Stimulated activated CD4-positive, alpha-beta T cell treated with anti-CD3 and anti-CD28 coated beads, Interleukin-1b, Interleukin-23, amount 100 ng/mL, for 24 hours (primary cell): Measurements from ENCODE around the gene TAS2R14.

Experiments used
- DNase-seq, 4 experiments: peaks; one replicate each; pipeline ENCODE4 v3.0.0-alpha.2; 2020; ENCODE audit warnings: low read depth in 4 of 4, low spot score in 1 of 4

TAS2R14 gene, protein sequence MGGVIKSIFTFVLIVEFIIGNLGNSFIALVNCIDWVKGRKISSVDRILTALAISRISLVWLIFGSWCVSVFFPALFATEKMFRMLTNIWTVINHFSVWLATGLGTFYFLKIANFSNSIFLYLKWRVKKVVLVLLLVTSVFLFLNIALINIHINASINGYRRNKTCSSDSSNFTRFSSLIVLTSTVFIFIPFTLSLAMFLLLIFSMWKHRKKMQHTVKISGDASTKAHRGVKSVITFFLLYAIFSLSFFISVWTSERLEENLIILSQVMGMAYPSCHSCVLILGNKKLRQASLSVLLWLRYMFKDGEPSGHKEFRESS

GRCh38 chr12:10939163-10939562, at the start of gene TAS2R14:
TSS of gene TAS2R14 (minus strand) at chr12:10939263. CDS start at chr12:10939207, 56 bp downstream.
- no peak for DNase-seq

- DNase-seq = no peak
Observed at GRCh38 chr12:10986812-10987211, 47.7 kb upstream of the TAS2R14 start, which contains the start of gene TAS2R50. TSS of gene TAS2R50 (minus strand) at chr12:10986912. CDS start at chr12:10986860, 52 bp downstream.

- peak in 2 of 4 experiments; percentile 3 for DNase-seq
Observed at GRCh38 chr12:10982244-10982643, 43.2 kb upstream of the TAS2R14 start.

DNA sequence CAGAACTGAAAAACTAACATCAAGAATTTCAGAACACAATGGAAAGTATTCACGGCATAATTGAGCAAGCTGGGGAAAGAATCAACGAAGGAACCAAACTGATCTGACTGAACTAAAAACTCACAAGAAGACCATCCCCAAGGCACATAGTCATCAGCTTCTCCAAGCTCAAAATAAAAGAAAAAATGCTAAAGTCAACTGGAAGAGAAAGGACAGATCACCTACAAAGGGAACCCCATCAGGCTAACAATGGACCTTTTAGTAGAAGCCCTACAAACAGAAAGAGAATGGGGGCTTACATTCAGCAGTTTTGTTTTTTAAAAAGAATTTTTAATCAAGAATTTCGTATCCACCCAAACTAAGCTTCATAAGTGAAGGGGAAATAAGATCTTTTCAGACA, 35.9 kb upstream of the TAS2R14 start:
- no peak for DNase-seq

DNA sequence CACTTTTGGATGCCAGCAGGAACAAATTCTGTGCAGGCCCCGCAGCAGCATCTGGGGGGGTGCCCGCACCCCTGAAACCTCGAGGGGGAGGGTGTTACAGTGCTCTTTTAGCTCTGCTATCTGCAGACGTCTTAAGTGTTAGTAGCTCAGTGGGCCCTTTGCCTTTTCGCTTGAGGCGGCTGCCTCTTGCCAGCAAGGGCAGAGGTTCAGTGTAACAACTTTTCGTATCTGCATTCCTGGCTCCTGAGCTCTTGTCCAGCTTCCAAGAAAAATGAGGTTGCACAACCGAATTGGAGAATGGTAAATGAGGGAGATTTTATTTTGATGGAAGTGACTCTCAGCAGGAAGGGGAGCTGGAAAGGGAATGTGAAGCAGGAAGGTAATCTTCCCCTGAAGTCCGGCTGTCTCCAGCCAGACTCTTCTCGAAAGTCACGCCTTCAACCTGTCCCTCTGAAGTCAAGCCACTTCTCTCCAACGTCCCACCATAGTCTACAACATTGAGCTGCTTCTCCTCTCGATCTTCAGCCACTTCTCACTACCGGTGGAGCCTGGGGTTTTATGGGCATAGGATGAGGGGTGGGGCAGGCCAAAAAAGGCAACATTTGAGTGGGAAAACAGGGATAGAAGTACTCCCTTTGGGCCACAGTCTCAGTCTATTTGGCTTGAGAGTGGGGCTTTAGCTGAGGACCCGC, 29.8 kb upstream of the TAS2R14 start:
- DNase-seq = no peak

DNA sequence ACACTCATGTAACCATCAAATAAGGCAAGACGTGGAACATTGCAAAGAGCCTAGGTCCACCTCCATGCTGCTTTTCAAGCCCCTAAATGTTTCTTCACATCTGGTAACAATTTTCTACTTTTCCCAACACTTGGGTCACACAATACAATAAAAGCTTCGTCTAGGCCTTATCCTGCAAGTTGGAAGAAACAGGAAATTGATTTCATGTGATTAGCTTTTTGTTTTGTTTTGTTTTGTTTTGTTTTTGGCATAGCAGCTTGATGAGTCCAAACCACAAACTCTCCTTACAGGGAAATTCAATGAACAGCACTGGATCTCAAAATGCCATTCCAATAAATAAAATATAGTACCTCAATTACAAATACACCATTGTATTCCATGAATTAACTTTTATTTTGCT, 28.3 kb upstream of the TAS2R14 start:
- DNase-seq = no peak

GRCh38 chr12:10966314-10966713, 27.3 kb upstream of the TAS2R14 start:
- DNase-seq = no peak

- no peak for DNase-seq
Observed at GRCh38 chr12:10965476-10965875, 26.4 kb upstream of the TAS2R14 start.

GRCh38 chr12:10960211-10960610, 21.1 kb upstream of the TAS2R14 start:
- no peak for DNase-seq

DNA sequence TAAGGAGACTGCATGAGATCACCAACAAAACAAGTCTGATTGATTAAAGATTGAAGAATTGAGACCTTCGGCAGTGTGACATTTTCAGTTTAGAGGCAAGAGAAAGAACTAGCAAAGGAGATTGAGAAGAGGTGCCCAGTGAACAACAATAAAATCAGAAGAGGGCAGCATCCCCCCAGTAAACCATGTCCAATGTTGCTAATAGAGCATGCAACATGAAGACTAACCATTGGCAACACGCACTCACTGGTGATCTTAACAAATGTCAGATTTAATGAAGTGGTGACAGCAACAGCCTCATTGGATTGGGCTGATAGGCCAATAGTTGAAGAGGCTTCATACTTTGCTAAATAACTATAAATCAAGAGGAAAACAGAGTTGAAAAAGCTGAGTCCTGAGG, 20.7 kb upstream of the TAS2R14 start:
- DNase-seq = no peak

- no peak for DNase-seq
Observed at GRCh38 chr12:10957741-10958140, 18.7 kb upstream of the TAS2R14 start.

- no peak for DNase-seq
Observed at GRCh38 chr12:10956085-10956484, 17.0 kb upstream of the TAS2R14 start.

GRCh38 chr12:10952645-10953044, 13.6 kb upstream of the TAS2R14 start:
- DNase-seq = no peak

- no peak for DNase-seq
Observed at GRCh38 chr12:10943167-10943566, 4.1 kb upstream of the TAS2R14 start.

GRCh38 chr12:10941916-10942607, 3.0 kb upstream of the TAS2R14 start:
- DNase-seq = no peak

GRCh38 chr12:10941369-10941768, 2.3 kb upstream of the TAS2R14 start:
- no peak for DNase-seq

GRCh38 chr12:10940389-10940788, 1.3 kb upstream of the TAS2R14 start:
- DNase-seq = no peak

DNA sequence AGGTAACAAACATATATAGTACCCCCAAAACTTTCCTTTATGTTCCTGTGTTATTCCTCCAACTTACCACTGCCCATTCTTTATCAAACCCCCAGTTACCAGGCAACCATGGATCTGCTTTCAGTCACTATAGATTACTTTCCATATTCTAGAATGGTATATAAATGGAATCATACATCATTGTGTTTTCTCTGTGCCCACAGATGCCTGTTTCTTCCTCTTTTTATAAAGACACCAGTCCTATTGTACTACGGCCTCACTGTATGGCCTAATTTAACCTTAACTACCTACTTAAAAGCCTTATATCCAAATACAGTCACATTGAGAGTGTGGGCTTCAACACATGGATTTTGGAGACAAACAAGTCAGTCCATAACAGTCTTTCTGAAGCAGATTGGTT, 2.6 kb downstream of the TAS2R14 start:
- DNase-seq = no peak

DNA sequence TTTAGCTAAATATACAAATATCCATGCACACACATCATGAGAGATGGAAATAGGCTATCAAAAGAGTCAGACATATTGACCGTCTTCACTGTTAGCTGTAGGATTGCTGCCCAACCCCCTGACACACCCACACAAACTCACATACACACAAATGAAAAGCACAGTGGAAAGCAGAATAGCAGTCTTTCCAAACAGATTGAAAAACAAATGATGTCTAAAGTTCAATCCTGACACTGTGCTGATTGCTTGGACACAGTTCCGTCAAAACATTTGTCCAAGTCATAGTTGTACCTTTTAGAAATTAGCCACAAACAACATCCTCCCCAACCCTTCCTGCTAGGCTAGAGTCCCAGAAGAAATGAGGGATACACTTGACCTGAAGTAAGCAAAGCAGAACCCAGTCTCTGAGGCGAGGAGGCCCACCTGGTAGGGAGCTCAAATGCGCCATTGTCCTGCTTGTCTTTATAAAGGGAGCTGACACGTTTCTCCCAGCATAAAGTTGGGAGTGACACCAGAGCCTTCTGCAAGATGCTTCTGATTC, 10.2 kb downstream of the TAS2R14 start, which contains the start of gene PRH2:
TSS of gene PRH2 (plus strand) at position 491 of the 541 bp plus-strand sequence. CDS start at position 529, 38 bp downstream.
- DNase-seq = no peak

- no peak for DNase-seq
Observed at GRCh38 chr12:10926269-10926668, 12.8 kb downstream of the TAS2R14 start.

DNA sequence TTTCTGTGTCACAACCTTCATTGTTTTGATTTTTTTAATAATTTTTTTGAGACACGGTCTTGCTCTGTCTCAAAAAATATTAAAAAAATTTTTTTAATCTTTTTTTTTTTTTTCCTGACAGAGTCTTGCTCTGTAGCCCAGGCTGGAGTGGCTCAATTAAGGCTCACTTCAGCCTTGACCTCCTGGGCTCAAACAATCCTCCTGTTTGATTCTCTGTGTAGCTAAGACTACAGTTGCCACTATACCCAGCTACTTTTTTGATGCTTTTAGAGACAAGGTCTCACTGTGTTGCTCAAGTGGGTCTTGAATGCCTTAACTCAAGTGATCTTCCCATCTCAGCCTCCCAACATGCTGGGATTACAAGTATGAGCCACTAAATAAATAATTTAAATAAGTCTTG, 19.3 kb downstream of the TAS2R14 start:
- no peak for DNase-seq

GRCh38 chr12:10910380-10910779, 28.7 kb downstream of the TAS2R14 start:
- DNase-seq = no peak
